NCI-H774 (cell line): ENCODE measurements around the gene COL4A4.
A peak's percentile ranks its signal among the peaks of the same experiment; 100 is the strongest.

Source experiments
- DNase-seq: peaks from one replicate; lab custom pipeline; 2025; lab: John Stamatoyannopoulos, UW

The COL4A4 gene

GRCh38 chr2:227161947-227162346, 2.1 kb downstream of the COL4A4 start:
- no peak for DNase-seq

GRCh38 chr2:227160164-227160563, 3.8 kb downstream of the COL4A4 start:
- no peak for DNase-seq

GRCh38 chr2:227154986-227155774, 8.8 kb downstream of the COL4A4 start:
- no peak for DNase-seq

GRCh38 chr2:227153758-227154486, 10.1 kb downstream of the COL4A4 start:
- DNase-seq, result no peak

GRCh38 chr2:227153307-227153706, 10.7 kb downstream of the COL4A4 start:
- DNase-seq, result no peak

- DNase-seq, result no peak
Measured at GRCh38 chr2:227152093-227152766, 11.8 kb downstream of the COL4A4 start.

- DNase-seq, result no peak
Measured at GRCh38 chr2:227150222-227150936, 13.6 kb downstream of the COL4A4 start.

- no peak for DNase-seq
Measured at GRCh38 chr2:227148106-227148505, 15.9 kb downstream of the COL4A4 start.

GRCh38 chr2:227147023-227147422, 17.0 kb downstream of the COL4A4 start:
- no peak for DNase-seq

GRCh38 chr2:227146456-227146855, 17.5 kb downstream of the COL4A4 start:
- DNase-seq, result no peak

GRCh38 chr2:227143895-227144294, 20.1 kb downstream of the COL4A4 start:
- DNase-seq, result no peak

GRCh38 chr2:227141301-227141700, 22.7 kb downstream of the COL4A4 start:
- no peak for DNase-seq

- no peak for DNase-seq
Measured at GRCh38 chr2:227134591-227134990, 29.4 kb downstream of the COL4A4 start.

- DNase-seq, result no peak
Measured at GRCh38 chr2:227132986-227133385, 31.0 kb downstream of the COL4A4 start.

- no peak for DNase-seq
Measured at GRCh38 chr2:227130636-227131035, 33.4 kb downstream of the COL4A4 start.

GRCh38 chr2:227127201-227127600, 36.8 kb downstream of the COL4A4 start:
- no peak for DNase-seq

GRCh38 chr2:227125506-227125905, 38.5 kb downstream of the COL4A4 start:
- DNase-seq, result no peak

GRCh38 chr2:227124811-227125210, 39.2 kb downstream of the COL4A4 start:
- DNase-seq, result peak; percentile 5

- no peak for DNase-seq
Measured at GRCh38 chr2:227123697-227124096, 40.3 kb downstream of the COL4A4 start.

GRCh38 chr2:227118353-227118752, 45.7 kb downstream of the COL4A4 start:
- DNase-seq, result no peak

GRCh38 chr2:227117852-227118251, 46.2 kb downstream of the COL4A4 start:
- DNase-seq, result no peak

- no peak for DNase-seq
Measured at GRCh38 chr2:227117027-227117426, 47.0 kb downstream of the COL4A4 start.
